ENCODE measurements around the gene PDCL3.
A peak's percentile ranks its signal among the peaks of the same experiment; 100 is the strongest.

PDCL3 gene

DNA sequence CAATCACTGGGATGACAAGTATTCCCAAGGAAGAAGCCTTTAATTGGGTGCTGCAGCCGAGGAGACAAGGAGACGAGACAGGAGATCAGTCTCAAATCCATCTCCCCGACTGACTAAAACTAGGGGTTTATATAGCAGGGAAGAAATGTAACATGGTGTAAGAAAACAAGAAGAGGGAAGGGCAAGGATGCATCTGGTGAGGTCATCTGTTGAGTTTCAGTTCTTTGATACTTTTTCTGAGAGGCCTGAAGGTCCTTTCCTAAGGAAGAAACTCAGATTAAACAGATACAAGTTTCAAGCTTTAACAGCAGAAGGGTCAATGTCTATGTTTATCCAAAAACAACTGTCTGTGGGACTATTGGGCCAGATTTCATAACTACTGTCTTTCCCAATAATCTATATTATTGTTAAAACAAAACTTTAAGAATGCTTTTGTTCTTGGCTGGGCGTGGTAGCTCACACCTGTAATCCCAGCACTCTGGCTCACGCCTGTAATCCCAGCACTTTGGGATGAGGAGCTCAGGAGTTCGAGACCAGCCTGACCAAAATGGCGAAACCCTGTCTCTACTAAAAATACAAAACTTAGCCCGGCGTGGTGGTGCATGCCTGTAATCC is 2.5 kb upstream of the PDCL3 start:
- Histone ChIP-seq H3K4me1 (ENCODE audit: insufficient read depth, low read length) (peaks cover 9% of the 10 kb centered on the region), H3K4me3 (ENCODE audit: low read length) (no peak overlapping the region), H3K36me3 (ENCODE audit: insufficient read depth, low read length) (no peaks in the 10 kb centered on the region), H3K9ac (ENCODE audit: low read depth, low read length) (no peak overlapping the region), H3K9me3 (ENCODE audit: insufficient read depth, low read depth, low read length) (no peaks in the 10 kb centered on the region), H3K27ac (ENCODE audit: low read depth, low read length) (no peak overlapping the region), H3K27me3 (ENCODE audit: insufficient read depth, low read length) (no peaks in the 10 kb centered on the region)
- WGBS: 96% methylated on average over 9 of the region's 9 CpGs

DNA sequence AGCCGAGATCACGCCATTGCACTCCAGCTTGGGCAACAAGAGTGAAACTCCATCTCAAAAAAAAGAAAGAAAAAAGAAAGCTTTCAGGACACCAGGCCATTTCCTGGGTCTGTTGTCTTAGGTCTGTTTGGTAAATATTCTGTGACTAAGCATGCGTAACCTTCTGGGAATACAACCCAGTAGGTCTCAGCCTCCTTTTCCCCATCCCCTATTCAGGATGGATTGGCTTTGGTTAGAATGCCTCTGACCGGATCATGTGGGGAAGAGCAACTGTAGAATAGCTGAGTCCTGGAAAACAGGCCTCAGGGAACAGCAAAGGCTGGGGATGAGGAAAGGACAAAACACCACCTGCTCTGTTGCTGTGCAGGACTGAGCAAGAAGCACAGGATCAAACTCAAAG is 1.6 kb upstream of the PDCL3 start:
- Histone ChIP-seq H3K27ac (ENCODE audit: low read depth, low read length) (no peak overlapping the region; the same call in 1 of the 2 replicates), H3K36me3 (ENCODE audit: insufficient read depth, low read length) (no peaks in the 10 kb centered on the region), H3K9me3 (ENCODE audit: insufficient read depth, low read depth, low read length) (no peaks in the 10 kb centered on the region), H3K27me3 (ENCODE audit: insufficient read depth, low read length) (no peaks in the 10 kb centered on the region), H3K4me3 (ENCODE audit: low read length) (no peak overlapping the region), H3K4me1 (ENCODE audit: insufficient read depth, low read length) (peaks cover 9% of the 10 kb centered on the region), H3K9ac (ENCODE audit: low read depth, low read length) (no peak overlapping the region)
- WGBS: 90% methylated on average over 4 of the region's 4 CpGs

DNA sequence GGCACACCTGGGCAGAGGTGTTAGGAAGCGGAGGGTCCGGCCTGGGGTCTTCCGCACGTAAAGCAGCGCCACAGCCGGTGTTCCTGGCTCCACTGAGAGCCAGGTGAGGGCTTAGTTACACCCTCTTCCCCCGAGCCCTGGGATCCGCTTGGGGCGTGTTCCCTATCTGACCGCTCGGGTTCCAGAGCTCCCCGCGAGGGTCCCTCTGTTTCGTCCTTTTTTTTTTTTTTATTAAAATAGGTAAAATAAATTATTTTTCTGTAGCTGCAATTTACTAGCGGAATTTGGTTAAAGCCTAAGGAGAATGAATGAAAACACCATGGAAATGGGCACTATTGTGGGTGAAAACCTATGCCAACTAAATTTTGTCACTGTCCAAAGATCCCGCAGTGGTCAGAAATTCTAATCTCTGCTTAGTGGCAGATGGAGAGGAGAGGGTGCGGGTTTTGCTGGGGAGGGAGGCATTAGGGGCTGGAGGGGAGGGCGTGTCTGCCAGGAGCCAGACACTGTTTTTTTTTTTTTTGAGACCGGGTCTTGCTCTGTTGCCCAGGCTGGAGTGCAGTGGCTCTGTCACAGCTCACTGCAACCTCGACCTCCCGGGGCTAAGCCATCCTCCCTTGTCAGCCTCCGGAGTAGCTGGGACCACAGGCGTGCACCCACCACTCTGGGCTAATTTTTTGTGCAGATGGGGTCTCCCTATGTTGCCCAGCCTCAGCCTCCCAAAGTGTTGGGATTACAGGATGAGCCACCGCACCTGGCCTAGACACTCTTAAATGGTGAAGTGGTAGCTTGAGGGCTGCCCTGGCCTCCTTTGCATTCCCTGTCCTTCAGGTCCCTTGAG is 834 bp downstream of the PDCL3 start:
- Histone ChIP-seq H3K27me3 (ENCODE audit: insufficient read depth, low read length) (no peaks in the 10 kb centered on the region), H3K4me1 (ENCODE audit: insufficient read depth, low read length) (peaks cover 9% of the 10 kb centered on the region), H3K9ac (ENCODE audit: low read depth, low read length) (peak overlapping the region; percentile 94), H3K36me3 (ENCODE audit: insufficient read depth, low read length) (peaks cover 19% of the 10 kb centered on the region), H3K27ac (ENCODE audit: low read depth, low read length) (peak overlapping the region; percentile 99), H3K9me3 (ENCODE audit: insufficient read depth, low read depth, low read length) (no peaks in the 10 kb centered on the region), H3K4me3 (ENCODE audit: low read length) (peak overlapping the region; percentile 97)
- WGBS: 39% methylated on average over 19 of the region's 24 CpGs

DNA sequence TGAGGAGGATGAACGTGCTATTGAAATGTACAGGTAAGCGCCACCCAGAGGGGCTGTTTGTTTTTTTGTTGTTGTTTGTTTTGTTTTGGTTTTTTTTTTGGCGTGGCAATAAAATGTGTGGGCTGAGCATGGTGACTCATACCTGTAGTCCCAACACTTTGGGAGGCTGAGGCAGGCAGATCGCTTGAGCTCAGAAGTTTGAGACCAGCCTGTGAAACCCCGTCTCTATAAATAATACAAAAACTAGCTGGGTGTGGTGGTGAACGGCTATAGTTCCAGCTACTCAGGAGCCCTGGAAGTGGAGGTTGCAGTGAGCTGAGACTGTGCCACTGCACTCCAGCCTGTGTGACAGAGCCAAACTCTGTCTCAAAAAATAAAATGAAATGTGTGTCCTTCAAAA is 6.2 kb downstream of the PDCL3 start:
- Histone ChIP-seq H3K27me3 (ENCODE audit: insufficient read depth, low read length) (no peaks in the 10 kb centered on the region), H3K27ac (ENCODE audit: low read depth, low read length) (no peak overlapping the region), H3K9ac (ENCODE audit: low read depth, low read length) (no peak overlapping the region), H3K9me3 (ENCODE audit: insufficient read depth, low read depth, low read length) (no peaks in the 10 kb centered on the region), H3K4me3 (ENCODE audit: low read length) (no peak overlapping the region), H3K4me1 (ENCODE audit: insufficient read depth, low read length) (no peaks in the 10 kb centered on the region), H3K36me3 (ENCODE audit: insufficient read depth, low read length) (peaks cover 61% of the 10 kb centered on the region)
- WGBS: 97% methylated on average over 6 of the region's 6 CpGs

DNA sequence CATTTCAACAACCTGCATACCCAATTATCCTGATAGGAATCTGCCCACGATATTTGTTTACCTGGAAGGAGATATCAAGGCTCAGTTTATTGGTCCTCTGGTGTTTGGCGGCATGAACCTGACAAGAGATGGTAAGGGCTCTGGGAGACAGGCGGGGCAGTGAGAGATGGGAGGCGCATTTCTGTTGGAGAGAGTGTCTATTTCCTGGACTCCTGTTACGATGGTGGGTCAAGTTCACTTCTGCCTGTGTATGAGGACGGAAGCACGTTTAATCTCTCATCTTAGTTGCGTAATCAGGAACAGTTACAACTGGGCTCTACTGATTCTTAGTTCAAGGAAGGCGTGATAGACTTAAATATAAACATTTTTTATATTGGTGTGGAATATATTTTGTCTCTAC is 8.9 kb downstream of the PDCL3 start:
- no peaks in the 10 kb centered on the region for H3K9me3 ChIP-seq (ENCODE audit: insufficient read depth, low read depth, low read length)
- H3K9ac ChIP-seq (ENCODE audit: low read depth, low read length): no peak overlapping the region
- no peak overlapping the region for H3K27ac ChIP-seq (ENCODE audit: low read depth, low read length)
- no peaks in the 10 kb centered on the region for H3K27me3 ChIP-seq (ENCODE audit: insufficient read depth, low read length)
- no peaks in the 10 kb centered on the region for H3K4me1 ChIP-seq (ENCODE audit: insufficient read depth, low read length)
- no peak overlapping the region for H3K4me3 ChIP-seq (ENCODE audit: low read length)
- WGBS: 92% methylated on average over 9 of the region's 9 CpGs
- peaks cover 73% of the 10 kb centered on the region for H3K36me3 ChIP-seq (ENCODE audit: insufficient read depth, low read length)

DNA sequence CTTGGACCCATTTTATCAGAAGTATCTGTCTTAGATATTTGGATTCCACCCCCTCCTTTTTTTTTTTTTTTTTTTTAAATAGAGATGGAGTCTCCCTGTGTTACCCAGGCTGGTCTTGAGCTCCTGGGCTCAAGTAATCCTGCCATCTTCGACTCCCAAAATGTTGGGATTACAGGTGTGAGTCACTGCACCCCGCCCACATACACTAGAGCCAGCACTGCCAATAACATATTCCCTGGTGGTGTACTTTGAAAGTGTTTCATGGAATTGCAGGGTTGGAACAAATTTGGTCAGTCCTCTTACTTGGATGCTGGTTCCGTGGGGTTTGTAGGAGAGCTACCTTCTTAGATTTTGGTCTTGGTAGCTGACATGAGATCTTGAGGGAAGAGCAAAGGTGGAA is 15.0 kb downstream of the PDCL3 start:
- H3K27me3 ChIP-seq (ENCODE audit: insufficient read depth, low read length): no peaks in the 10 kb centered on the region
- no peaks in the 10 kb centered on the region for H3K4me1 ChIP-seq (ENCODE audit: insufficient read depth, low read length)
- WGBS: 87% methylated on average over 2 of the region's 3 CpGs
- no peak overlapping the region for H3K4me3 ChIP-seq (ENCODE audit: low read length)
- H3K9ac ChIP-seq (ENCODE audit: low read depth, low read length): no peak overlapping the region
- no peak overlapping the region for H3K27ac ChIP-seq (ENCODE audit: low read depth, low read length)
- no peaks in the 10 kb centered on the region for H3K9me3 ChIP-seq (ENCODE audit: insufficient read depth, low read depth, low read length)
- H3K36me3 ChIP-seq (ENCODE audit: insufficient read depth, low read length): peaks cover 31% of the 10 kb centered on the region

DNA sequence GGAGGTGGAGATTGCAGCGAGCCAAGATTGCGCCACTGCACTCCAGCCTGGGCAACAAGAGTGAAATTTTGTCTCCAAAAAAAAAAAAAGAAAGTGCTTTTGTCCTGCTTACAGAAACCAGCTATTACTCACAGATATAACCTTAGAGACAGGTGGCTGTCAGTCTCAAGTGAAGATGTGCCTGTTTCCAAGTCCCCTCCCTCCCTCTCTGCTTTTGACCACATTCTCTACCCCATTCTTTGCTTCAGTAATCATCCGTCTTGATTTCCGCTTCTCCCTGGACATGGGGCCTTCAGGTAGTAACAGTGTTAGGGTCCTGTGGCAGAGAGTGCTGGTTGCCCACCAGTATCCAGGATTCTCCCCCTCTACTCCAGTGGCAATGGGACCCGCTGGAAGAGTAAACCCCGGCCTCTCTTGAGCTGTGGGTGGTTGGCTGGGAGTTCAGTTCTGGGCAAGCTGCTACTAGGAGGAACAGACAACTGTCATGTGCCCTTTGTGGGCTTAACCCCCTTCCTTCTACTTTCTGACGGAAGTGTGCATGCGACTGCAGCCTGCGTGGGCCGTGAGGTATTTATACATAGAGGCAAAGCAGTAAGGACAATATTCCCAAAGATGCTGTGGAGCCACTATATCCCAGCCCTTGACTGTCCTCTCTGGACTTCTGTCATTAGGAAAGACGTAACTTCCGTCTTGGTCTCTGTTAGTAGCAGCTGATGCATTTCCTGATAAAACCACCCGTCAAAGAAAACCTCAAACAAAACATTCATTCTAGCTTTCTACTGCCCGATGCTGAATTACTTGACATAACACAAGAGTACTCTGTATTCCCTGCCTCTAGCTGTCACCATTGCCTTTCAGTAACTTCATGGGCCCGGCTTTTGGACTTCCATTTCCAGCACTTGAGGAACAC is 17.8 kb downstream of the PDCL3 start:
- no peak overlapping the region for H3K9ac ChIP-seq (ENCODE audit: low read depth, low read length)
- WGBS: 94% methylated on average over 14 of the region's 15 CpGs

DNA sequence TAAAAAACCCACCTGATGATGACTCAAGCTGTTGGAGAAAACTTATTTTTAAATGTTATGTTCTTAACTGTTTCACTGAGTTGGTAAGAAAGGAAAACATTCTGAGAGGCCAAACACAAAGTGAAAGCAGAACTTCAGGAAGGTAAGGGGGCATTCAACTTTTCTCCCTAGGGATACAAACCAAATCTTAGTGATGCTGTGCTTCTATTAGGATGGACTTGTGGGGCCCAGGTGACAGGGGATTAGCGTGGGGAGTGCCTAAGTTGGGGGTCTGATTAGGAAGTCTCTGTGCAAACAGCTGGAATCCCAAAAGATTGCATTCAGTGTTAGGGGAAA is 18.5 kb downstream of the PDCL3 start:
- no peaks in the 10 kb centered on the region for H3K9me3 ChIP-seq (ENCODE audit: insufficient read depth, low read depth, low read length)
- no peak overlapping the region for H3K4me3 ChIP-seq (ENCODE audit: low read length)
- H3K36me3 ChIP-seq (ENCODE audit: insufficient read depth, low read length): peaks cover 9% of the 10 kb centered on the region
- no peaks in the 10 kb centered on the region for H3K27me3 ChIP-seq (ENCODE audit: insufficient read depth, low read length)
- H3K4me1 ChIP-seq (ENCODE audit: insufficient read depth, low read length): no peaks in the 10 kb centered on the region
- WGBS: 88% methylated on average over 1 of the region's 1 CpG
- no peak overlapping the region for H3K27ac ChIP-seq (ENCODE audit: low read depth, low read length)
- no peak overlapping the region for H3K9ac ChIP-seq (ENCODE audit: low read depth, low read length)

More for the DNA sequence above, 17.8 kb downstream of the PDCL3 start:
- no peaks in the 10 kb centered on the region for H3K27me3 ChIP-seq (ENCODE audit: insufficient read depth, low read length)
- no peak overlapping the region for H3K27ac ChIP-seq (ENCODE audit: low read depth, low read length)
- no peaks in the 10 kb centered on the region for H3K4me1 ChIP-seq (ENCODE audit: insufficient read depth, low read length)
- no peaks in the 10 kb centered on the region for H3K9me3 ChIP-seq (ENCODE audit: insufficient read depth, low read depth, low read length)
- H3K36me3 ChIP-seq (ENCODE audit: insufficient read depth, low read length): peaks cover 11% of the 10 kb centered on the region
- H3K4me3 ChIP-seq (ENCODE audit: low read length): no peak overlapping the region

DNA sequence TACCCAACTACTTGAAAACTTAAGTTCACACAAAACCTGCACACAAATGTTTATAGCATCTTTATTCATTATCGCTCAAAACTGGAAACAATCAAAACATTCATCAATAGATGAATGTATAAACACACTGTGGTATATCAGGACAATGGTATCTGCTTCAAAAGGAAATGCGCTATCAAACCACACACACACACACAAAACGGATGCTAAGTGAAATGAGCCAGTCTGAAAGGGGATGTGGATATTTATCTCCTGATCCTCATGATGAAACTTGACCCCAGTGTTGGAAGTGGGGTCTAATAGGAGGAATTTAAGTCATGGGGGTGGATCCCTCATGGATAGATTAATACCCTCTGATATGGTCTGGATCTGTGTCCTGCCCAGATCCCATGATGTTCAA is 22.0 kb downstream of the PDCL3 start:
- Histone ChIP-seq H3K27me3 (ENCODE audit: insufficient read depth, low read length) (no peaks in the 10 kb centered on the region), H3K4me3 (ENCODE audit: low read length) (no peak overlapping the region), H3K36me3 (ENCODE audit: insufficient read depth, low read length) (no peaks in the 10 kb centered on the region), H3K27ac (ENCODE audit: low read depth, low read length) (no peak overlapping the region), H3K9me3 (ENCODE audit: insufficient read depth, low read depth, low read length) (no peaks in the 10 kb centered on the region), H3K9ac (ENCODE audit: low read depth, low read length) (no peak overlapping the region), H3K4me1 (ENCODE audit: insufficient read depth, low read length) (no peaks in the 10 kb centered on the region)
- WGBS: 100% methylated on average over 1 of the region's 3 CpGs

DNA sequence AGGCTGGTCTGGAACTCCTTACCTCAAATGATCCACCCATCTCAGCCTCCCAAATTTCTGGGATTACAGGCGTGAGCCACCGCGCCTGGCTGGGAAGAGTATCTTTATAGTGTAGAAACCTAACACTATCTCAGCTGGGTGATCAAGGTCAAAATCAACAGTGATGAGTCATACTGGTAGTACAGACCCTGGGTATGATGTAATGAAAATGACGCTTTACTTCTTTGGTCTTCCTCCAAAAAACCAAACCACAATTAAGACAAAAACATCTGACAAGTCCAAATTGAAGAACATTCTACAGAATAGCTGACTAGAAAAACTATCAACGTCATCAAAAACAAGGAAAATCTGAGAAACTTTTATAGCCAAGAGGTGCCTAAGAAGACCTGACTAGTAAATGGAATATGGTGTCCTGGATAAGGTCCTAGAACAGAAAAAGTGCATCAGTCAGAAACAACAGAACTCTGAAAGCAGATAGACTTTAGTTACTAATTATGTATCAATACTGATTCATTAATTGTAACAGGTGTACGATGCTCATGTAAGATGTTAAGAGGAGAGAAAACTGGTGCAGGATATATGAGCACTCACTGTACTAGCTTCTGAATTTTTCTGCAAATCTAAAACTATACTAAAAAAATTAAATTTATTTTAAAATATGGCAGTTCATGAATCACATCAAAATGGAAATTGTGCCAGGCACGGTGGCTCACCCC is 25.4 kb downstream of the PDCL3 start:
- Histone ChIP-seq H3K4me3 (ENCODE audit: low read length) (no peak overlapping the region), H3K9ac (ENCODE audit: low read depth, low read length) (no peak overlapping the region), H3K4me1 (ENCODE audit: insufficient read depth, low read length) (no peaks in the 10 kb centered on the region), H3K27ac (ENCODE audit: low read depth, low read length) (no peak overlapping the region), H3K27me3 (ENCODE audit: insufficient read depth, low read length) (no peaks in the 10 kb centered on the region), H3K36me3 (ENCODE audit: insufficient read depth, low read length) (no peaks in the 10 kb centered on the region), H3K9me3 (ENCODE audit: insufficient read depth, low read depth, low read length) (no peaks in the 10 kb centered on the region)
- 97% methylated on average over 6 of the region's 7 CpGs for WGBS

All from HUES64 (cell line).